HEK293 (cell line): ENCODE measurements around the gene EFCAB6.

Source experiments
- CTCF ChIP-seq: fragments of 450-650 bp; formaldehyde crosslinking; IDR thresholded peaks from 2 replicates; pipeline ENCODE4 v1.5.1; 2016; ENCODE audit warnings: missing biosample characterization, missing genetic modification characterization
- GFI1B ChIP-seq: fragments of 450-650 bp; formaldehyde crosslinking; IDR thresholded peaks from 2 replicates; pipeline ENCODE4 v1.5.1; 2016; ENCODE audit warnings: missing biosample characterization, missing genetic modification characterization
- INSM2 ChIP-seq: fragments of 450-650 bp; formaldehyde crosslinking; IDR thresholded peaks from 2 replicates; pipeline ENCODE4 v1.5.1; 2016; ENCODE audit warnings: missing biosample characterization, missing genetic modification characterization
- PRDM10 ChIP-seq: fragments of 450-650 bp; formaldehyde crosslinking; IDR thresholded peaks from 2 replicates; pipeline ENCODE4 v1.5.1; 2016; ENCODE audit warnings: missing biosample characterization, missing genetic modification characterization
- ZFP41 ChIP-seq: fragments of 450-650 bp; formaldehyde crosslinking; IDR thresholded peaks from 2 replicates; pipeline ENCODE4 v1.5.1; 2016; ENCODE audit warnings: missing biosample characterization, missing genetic modification characterization, borderline replicate concordance
- ZNF174 ChIP-seq: fragments of 450-650 bp; formaldehyde crosslinking; IDR thresholded peaks from 2 replicates; pipeline ENCODE4 v1.5.0; 2017; ENCODE audit warnings: missing biosample characterization, mild to moderate bottlenecking, missing genetic modification characterization
- ZNF274 ChIP-seq, 2 experiments: fragments of 200-500 bp in 1 of 2; fragments of 450-650 bp in 1 of 2; sonication (Bioruptor generic) in 1 of 2; formaldehyde crosslinking in 1 of 2; IDR thresholded peaks; 2 replicates each; pipeline versions ENCODE4 v1.5.1 to v1.6.1; 2014 to 2016; ENCODE audit warnings: borderline replicate concordance in 1 of 2, inconsistent platforms in 1 of 2, low read length in 1 of 2, missing biosample characterization in 1 of 2, missing genetic modification characterization in 1 of 2
- ZNF518A ChIP-seq: fragments of 450-650 bp; formaldehyde crosslinking; conservative IDR thresholded peaks from 2 replicates; pipeline ENCODE4 v1.5.1; 2016; ENCODE audit warnings: low read depth, missing biosample characterization, missing genetic modification characterization
- ZSCAN30 ChIP-seq: fragments of 450-650 bp; IDR thresholded peaks from 2 replicates; pipeline ENCODE4 v1.5.1; 2018; ENCODE audit warnings: missing biosample characterization, mild to moderate bottlenecking, missing genetic modification characterization, moderate library complexity

GRCh38 chr22:43485502-43486089 is 326.5 kb downstream of the EFCAB6 start:
- TF ChIP-seq ZSCAN30 (tag by site-specific recombination) (no peak), GFI1B (tag by site-specific recombination) (no peak), INSM2 (no peak), PRDM10 (tag by site-specific recombination) (no peak), ZNF174 (no peak), ZFP41 (tag by site-specific recombination) (no peak), ZNF274 (IDR thresholded peaks at IDR 0.05; ENCODE audit: low read length) (no peak), ZNF274 (tag by site-specific recombination; IDR thresholded peaks at IDR 0.05; ENCODE audit: borderline replicate concordance) (no peak), CTCF (tag by site-specific recombination) (no peak), ZNF518A (tag by site-specific recombination) (no peak)
